GM10266 (cell line): ENCODE measurements around the gene ADRA2B.
A peak's percentile ranks its signal among the peaks of the same experiment; 100 is the strongest.

ENCODE experiments used
- DNase-seq: peaks from one replicate; pipeline ENCODE4 v3.0.0; 2012; ENCODE audit errors: extremely low spot score
- TF ChIP-seq, protein P1 (sequence below): IDR thresholded peaks from 2 replicates; pipeline ENCODE4 v1.5.1; 2012; ENCODE audit warnings: mild to moderate bottlenecking, low read depth; ENCODE audit not compliant: control insufficient read depth, insufficient read depth; ENCODE audit errors: missing control alignments

Gene ADRA2B

DNA sequence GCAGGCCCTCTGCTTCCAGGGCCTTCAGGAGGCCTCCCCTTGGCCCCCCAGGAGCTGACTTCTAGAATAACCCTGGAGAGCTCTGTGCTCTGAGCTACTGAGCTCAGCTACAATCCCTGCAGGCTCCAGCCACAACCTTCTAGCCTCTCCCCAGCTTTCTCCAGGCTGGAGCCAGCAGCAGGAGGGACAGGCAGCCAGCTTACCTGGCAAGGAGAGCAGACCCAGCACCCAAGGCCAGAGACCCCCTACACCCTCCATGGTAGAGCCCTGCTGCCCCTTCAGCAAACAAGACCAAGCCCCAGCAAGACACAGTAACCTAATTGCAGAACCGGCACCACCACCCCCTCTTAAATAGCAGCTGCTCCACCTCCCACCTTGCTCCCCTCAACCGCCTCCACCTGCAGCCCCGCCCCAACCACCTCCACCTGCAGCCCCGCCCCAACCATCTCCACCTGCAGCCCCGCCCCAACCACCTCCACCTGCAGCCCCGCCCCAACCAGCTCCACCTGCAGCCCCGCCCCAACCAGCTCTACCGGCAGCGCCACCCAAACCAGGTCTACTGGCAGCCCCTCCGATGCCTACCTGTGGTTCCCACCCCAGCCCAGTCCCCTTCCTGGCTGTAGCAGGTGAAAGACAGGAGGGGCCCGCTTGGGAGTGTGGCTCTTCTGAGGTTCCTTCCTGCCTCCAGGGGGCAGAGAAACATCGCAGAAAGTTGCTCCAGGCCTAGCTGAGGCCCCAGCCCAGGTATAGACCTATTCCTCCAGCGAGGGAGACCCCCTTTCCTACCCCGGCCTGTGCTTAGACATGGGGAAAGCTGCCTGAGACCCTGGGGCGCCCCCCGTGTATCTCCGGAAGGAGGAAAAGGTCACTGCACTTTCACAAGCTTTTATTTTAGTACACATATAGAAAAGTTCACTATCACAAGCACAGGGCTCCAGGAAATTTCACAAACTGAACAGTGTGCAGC lies 22.1 kb upstream of the ADRA2B start, which contains the start of gene ASTL:
Gene ASTL (minus strand): TSS at position 324 of the 967 bp plus-strand sequence. CDS start 66 bp downstream, at position 258.
- TF ChIP-seq, protein P1, sequence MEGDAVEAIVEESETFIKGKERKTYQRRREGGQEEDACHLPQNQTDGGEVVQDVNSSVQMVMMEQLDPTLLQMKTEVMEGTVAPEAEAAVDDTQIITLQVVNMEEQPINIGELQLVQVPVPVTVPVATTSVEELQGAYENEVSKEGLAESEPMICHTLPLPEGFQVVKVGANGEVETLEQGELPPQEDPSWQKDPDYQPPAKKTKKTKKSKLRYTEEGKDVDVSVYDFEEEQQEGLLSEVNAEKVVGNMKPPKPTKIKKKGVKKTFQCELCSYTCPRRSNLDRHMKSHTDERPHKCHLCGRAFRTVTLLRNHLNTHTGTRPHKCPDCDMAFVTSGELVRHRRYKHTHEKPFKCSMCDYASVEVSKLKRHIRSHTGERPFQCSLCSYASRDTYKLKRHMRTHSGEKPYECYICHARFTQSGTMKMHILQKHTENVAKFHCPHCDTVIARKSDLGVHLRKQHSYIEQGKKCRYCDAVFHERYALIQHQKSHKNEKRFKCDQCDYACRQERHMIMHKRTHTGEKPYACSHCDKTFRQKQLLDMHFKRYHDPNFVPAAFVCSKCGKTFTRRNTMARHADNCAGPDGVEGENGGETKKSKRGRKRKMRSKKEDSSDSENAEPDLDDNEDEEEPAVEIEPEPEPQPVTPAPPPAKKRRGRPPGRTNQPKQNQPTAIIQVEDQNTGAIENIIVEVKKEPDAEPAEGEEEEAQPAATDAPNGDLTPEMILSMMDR: peak; percentile 79
- peak; percentile 80 for DNase-seq

GRCh38 chr2:96137321-96138178 lies 21.2 kb upstream of the ADRA2B start:
- TF ChIP-seq, protein P1: no peak
- no peak for DNase-seq

DNA sequence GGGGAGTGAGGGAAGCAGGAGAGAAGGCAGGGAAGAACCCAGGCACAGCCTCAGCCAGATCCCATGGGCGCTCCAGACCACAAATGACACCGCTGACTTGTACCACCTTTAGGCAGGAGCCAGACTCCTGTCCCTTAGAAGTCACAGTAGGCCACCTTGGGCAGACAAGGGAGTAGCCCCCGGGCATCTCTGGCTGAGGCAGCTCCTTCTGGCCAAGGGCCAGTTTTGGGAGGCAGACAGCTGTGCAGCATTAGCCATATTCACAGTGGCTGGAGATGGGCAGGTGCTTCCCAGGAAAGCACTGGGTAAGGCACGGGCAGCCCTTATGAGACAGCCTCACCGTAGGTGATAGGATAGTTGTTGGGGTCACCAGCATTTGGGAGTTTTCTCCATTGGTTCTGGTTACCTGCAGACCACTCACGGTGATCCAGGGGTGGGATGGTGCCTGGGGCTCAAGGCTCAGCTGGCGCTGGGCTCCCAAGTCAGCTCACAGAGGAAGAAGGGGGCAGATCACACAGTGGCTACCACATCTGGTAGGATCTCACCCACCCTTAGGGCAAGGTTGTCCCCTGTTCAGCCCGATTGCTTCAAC lies 19.9 kb upstream of the ADRA2B start:
- TF ChIP-seq, protein P1: no peak
- DNase-seq: no peak

- no peak for DNase-seq
- TF ChIP-seq, protein P1: no peak
Measured at GRCh38 chr2:96135621-96136020, 19.2 kb upstream of the ADRA2B start.

DNA sequence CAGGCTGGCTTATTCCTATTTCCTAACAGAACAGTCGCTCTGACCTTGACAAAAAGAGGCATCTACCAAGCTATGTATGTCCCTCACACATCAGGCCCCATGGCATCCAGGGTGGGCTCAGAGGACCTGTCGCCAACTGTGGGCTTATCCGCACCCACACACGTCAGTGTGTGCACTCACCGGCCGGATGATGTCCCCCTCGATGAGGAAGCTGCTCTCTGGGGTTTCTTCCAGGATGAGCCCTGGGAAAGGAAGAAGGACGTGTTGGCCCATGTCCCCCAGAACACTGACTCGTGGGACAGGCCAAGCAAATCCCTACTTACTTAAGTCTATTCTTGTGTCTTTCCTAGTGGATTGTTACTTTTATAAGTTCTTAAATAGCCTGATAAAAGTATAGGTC lies 18.8 kb upstream of the ADRA2B start:
- DNase-seq: no peak
- TF ChIP-seq, protein P1: no peak

- TF ChIP-seq, protein P1: no peak
- no peak for DNase-seq
Measured at GRCh38 chr2:96134421-96134820, 18.1 kb upstream of the ADRA2B start.
